GM12878 (cell line): ENCODE data around the gene PLCG1. TPM values are rescaled to one million over a fixed set of nuclear protein-coding genes. Genes with fewer than 3 reads are reported as not detected.

Experiments
- ATAC-seq: fragments of 200-7000 bp; cut with Tn5 transposase; 3 replicates; pipeline ENCODE4 v1.9.1; 2020; ENCODE audit warnings: mild to moderate bottlenecking, moderate library complexity
- BruUV-seq: library from RNA; stranded (reverse); fragments of 400-500 nt; replicated peaks from 2 replicates; lab custom pipeline; 2021; lab: Mats Ljungman, UMichigan
- CTCF ChIA-PET: fragments of 300-600 bp; sonication (Branson Sonifier 250); formaldehyde crosslinking; extraction: SDS; loops from one replicate; lab custom pipeline; 2021; ENCODE audit warnings: inconsistent platforms; lab: Yijun Ruan, JAX
- POLR2A ChIA-PET: fragments of 350-600 bp; formaldehyde crosslinking; extraction: SDS; loops from one replicate; lab custom pipeline; 2021; ENCODE audit warnings: inconsistent platforms; lab: Charles Lee
- RAD21 ChIA-PET: fragments of 300-600 bp; sonication (Branson Sonifier 250); formaldehyde crosslinking; loops from one replicate; lab custom pipeline; 2023; ENCODE audit warnings: antibody characterized with exemption; ENCODE audit not compliant: unreplicated experiment; lab: Charles Lee
- SMC1A ChIA-PET: fragments of 300-600 bp; sonication (Branson Sonifier 250); formaldehyde crosslinking; loops from one replicate; lab custom pipeline; 2023; ENCODE audit not compliant: unreplicated experiment, uncharacterized antibody; lab: Charles Lee
- DNase-seq: peaks from one replicate; pipeline ENCODE4 v3.0.0-alpha.2; 2011; ENCODE audit warnings: low read depth, low spot score
- FAIRE-seq: peaks from 3 replicates; lab custom pipeline; 2011; peaks lifted over from hg19 to GRCh38; lab: Jason Lieb, UNC
- H2AFZ ChIP-seq: 2 replicates; pipeline ENCODE4 v1.6.0; 2011; ENCODE audit warnings: low read depth, low read length, control low read depth; ENCODE audit not compliant: control insufficient read depth
- H3K27ac ChIP-seq: 2 replicates; pipeline ENCODE4 v1.5.1; 2011; ENCODE audit warnings: control low read depth; ENCODE audit not compliant: control insufficient read depth, insufficient read depth
- H3K27me3 ChIP-seq, 2 experiments: replicated peaks in 1 of 2; 2 replicates each; pipeline versions ENCODE4 v1.6.0 to v1.6.1; 2011; ENCODE audit warnings: low read length in 1 of 2; ENCODE audit not compliant: control insufficient read depth in 2 of 2, insufficient read depth in 2 of 2
- H3K36me3 ChIP-seq, 2 experiments: 2 replicates each; pipeline ENCODE4 v1.5.1; 2011; ENCODE audit warnings: low read length in 1 of 2; ENCODE audit not compliant: control insufficient read depth in 2 of 2, insufficient read depth in 2 of 2
- H3K4me1 ChIP-seq: 2 replicates; pipeline ENCODE4 v1.6.1; 2011; ENCODE audit warnings: mild to moderate bottlenecking, low read length, moderate library complexity, mixed read lengths; ENCODE audit not compliant: control insufficient read depth, insufficient read depth
- H3K4me2 ChIP-seq: 2 replicates; pipeline ENCODE4 v1.6.0; 2011; ENCODE audit warnings: control low read depth; ENCODE audit not compliant: control insufficient read depth, insufficient read depth
- H3K4me3 ChIP-seq: fragments of 200-600 bp; sonication (generic); 2 replicates; pipeline ENCODE4 v1.5.1; 2016
- H3K79me2 ChIP-seq: 2 replicates; pipeline ENCODE4 v1.6.0; 2011; ENCODE audit warnings: low read length; ENCODE audit not compliant: control insufficient read depth, insufficient read depth
- H3K9ac ChIP-seq: 2 replicates; pipeline ENCODE4 v1.8.0; 2011; ENCODE audit warnings: low read length, control low read depth, mixed read lengths; ENCODE audit not compliant: control insufficient read depth, insufficient read depth
- H3K9me3 ChIP-seq: replicated peaks from 3 replicates; pipeline ENCODE4 v1.5.1; 2011; ENCODE audit warnings: mild to moderate bottlenecking, low read length; ENCODE audit not compliant: control insufficient read depth, insufficient read depth
- H4K20me1 ChIP-seq: 2 replicates; pipeline ENCODE4 v1.6.0; 2011; ENCODE audit not compliant: control insufficient read depth, insufficient read depth
- ATF2 ChIP-seq: IDR thresholded peaks from 2 replicates; pipeline ENCODE4 v1.6.1; 2012; ENCODE audit warnings: low read length, inconsistent platforms
- BACH1 ChIP-seq: fragments of 450-650 bp; IDR thresholded peaks from 2 replicates; pipeline ENCODE4 v1.6.1; 2017; ENCODE audit warnings: mild to moderate bottlenecking, borderline replicate concordance
- BHLHE40 ChIP-seq, 2 experiments: fragments of 450-650 bp in 1 of 2; IDR thresholded peaks; 2 replicates each; pipeline ENCODE4 v1.6.1; 2011 to 2017; ENCODE audit warnings: low read depth in 2 of 2, borderline replicate concordance in 1 of 2, improper control_type of control experiment in 1 of 2, low read length in 1 of 2, mild to moderate bottlenecking in 1 of 2
- BRCA1 ChIP-seq: IDR thresholded peaks from 2 replicates; pipeline ENCODE4 v1.6.1; 2011; ENCODE audit warnings: low read depth, low read length, improper control_type of control experiment
- CHD2 ChIP-seq: IDR thresholded peaks from 2 replicates; pipeline ENCODE4 v1.6.1; 2011; ENCODE audit warnings: low read depth, low read length, improper control_type of control experiment, borderline replicate concordance
- EED ChIP-seq: sonication (generic); IDR thresholded peaks from 2 replicates; pipeline ENCODE4 v1.6.1; 2016; ENCODE audit warnings: antibody characterized with exemption, low read depth
- EZH2 ChIP-seq: IDR thresholded peaks from 2 replicates; pipeline ENCODE4 v1.6.1; 2012; ENCODE audit warnings: low read depth, mild to moderate bottlenecking, control low read depth, inconsistent platforms, low read length, borderline replicate concordance; ENCODE audit not compliant: control insufficient read depth
- FOXM1 ChIP-seq: IDR thresholded peaks from 2 replicates; pipeline ENCODE4 v1.6.1; 2012; ENCODE audit warnings: low read depth, mild to moderate bottlenecking, inconsistent platforms, low read length, moderate library complexity
- HDAC2 ChIP-seq: fragments of 200-600 bp; sonication (generic); IDR thresholded peaks from 2 replicates; pipeline ENCODE4 v1.6.1; 2017
- IKZF1 ChIP-seq: fragments of 450-650 bp; conservative IDR thresholded peaks from 2 replicates; pipeline ENCODE4 v1.6.1; 2017; ENCODE audit warnings: antibody characterized with exemption, mild to moderate bottlenecking
- LARP7 ChIP-seq: fragments of 450-650 bp; IDR thresholded peaks from 2 replicates; pipeline ENCODE4 v1.6.1; 2017; ENCODE audit warnings: mild to moderate bottlenecking
- MTA2 ChIP-seq: fragments of 450-650 bp; IDR thresholded peaks from 2 replicates; pipeline ENCODE4 v1.6.1; 2016; ENCODE audit warnings: low read depth, mild to moderate bottlenecking, moderate library complexity
- NFXL1 ChIP-seq: fragments of 450-650 bp; IDR thresholded peaks from 2 replicates; pipeline ENCODE4 v1.6.1; 2017; ENCODE audit warnings: antibody characterized with exemption, mild to moderate bottlenecking, borderline replicate concordance
- SREBF1 ChIP-seq: IDR thresholded peaks from 2 replicates; pipeline ENCODE4 v1.6.1; 2012; ENCODE audit warnings: mild to moderate bottlenecking, low read length
- TAF1 ChIP-seq: IDR thresholded peaks from 2 replicates; pipeline ENCODE4 v1.6.1; 2011; ENCODE audit warnings: mild to moderate bottlenecking, low read depth, low read length, borderline replicate concordance
- YY1 ChIP-seq: IDR thresholded peaks from 2 replicates; pipeline ENCODE4 v1.6.1; 2011; ENCODE audit warnings: low read depth, mild to moderate bottlenecking, low read length
- ZNF592 ChIP-seq: fragments of 450-650 bp; IDR thresholded peaks from 2 replicates; pipeline ENCODE4 v1.6.1; 2017; ENCODE audit warnings: mild to moderate bottlenecking, moderate library complexity
- WGBS: methylation state at CpG from one replicate; pipeline ENCODE4 v1.1.6; 2016; ENCODE audit warnings: low lambda C conversion rate; ENCODE audit not compliant: insufficient replicate concordance, insufficient coverage; ENCODE audit errors: missing lambda C conversion rate; 5-methylcytosine and 5-hydroxymethylcytosine counted together
- in situ Hi-C: fragments of 300-500 bp; cut with MboI; formaldehyde crosslinking; loops from 9 replicates; pipeline ENCODE4 v1.14.3; 2018; ENCODE audit warnings: mixed read lengths
- intact Hi-C: fragments of 100-400 bp; cut with micrococcal nuclease; formaldehyde crosslinking; loops from one replicate; pipeline ENCODE4 v1.14.2; 2022; ENCODE audit not compliant: unreplicated experiment
- polyA plus RNA-seq, 11 experiments: library from polyadenylated mRNA; depleted of rRNA in 4 of 11; unstranded in 6 of 11; stranded (reverse) in 5 of 11; fragments of >200 nt; fragmentation: Nextera tagmentation in 4 of 11; fragmentation: Illumina TruSeq in 1 of 11; extraction: Ambion mirVana in 4 of 11; extraction: Trizol in 1 of 11; gene quantifications; 1 replicate in 1 of 11; 2 replicates in 10 of 11; pipeline versions ENCODE4 v1.2.1 to v1.2.3, GENCODE V29; 2011 to 2016; ENCODE audit warnings: inconsistent platforms in 2 of 11, missing spikeins in 2 of 11, low read depth in 1 of 11
- total RNA-seq, 4 experiments: library from RNA; depleted of rRNA in 3 of 4; stranded (reverse); fragments of >200 nt in 3 of 4; fragmentation: Illumina TruSeq in 1 of 4; extraction: Trizol in 1 of 4; gene quantifications; 2 replicates each; pipeline versions ENCODE4 v1.2.1 to v1.2.3, GENCODE V29; 2013 to 2021

PLCG1 gene
- total and polyA plus RNA-seq, 10 of the 15 experiments (the other 5 are each of a cell fraction or from before 2014, with no cell fraction given) = 2.6 to 114 (median 45.3) TPM

GRCh38 chr20:41223112-41223511 is 85.8 kb downstream of the PLCG1 start (continued):
- TF ChIP-seq SREBF1 = no peak
- TF ChIP-seq ATF2 = no peak
- no peak for TF ChIP-seq NFXL1

- ChIA-PET RAD21 (interaction anchor here (0.9 to 2.3 kb wide), 7 partner anchors 9 to 261 kb away, joined by 3 to 8 read pairs (median 6); no protein-coding TSS in a partner anchor), SMC1A (interaction anchor here (0.5 to 2.4 kb wide), 16 partner anchors 7 to 237 kb away, joined by 3 to 10 read pairs (median 4); no protein-coding TSS in a partner anchor), POLR2A (interaction anchor here (1.3 kb wide), 1 partner anchor 9 kb away, joined by 4 read pairs; no protein-coding TSS in a partner anchor), CTCF (interaction anchor here (1.0 to 3.0 kb wide), 9 partner anchors 9 to 261 kb away, joined by 3 to 24 read pairs (median 3); partner anchors contain the start of gene LPIN3)
- H3K27ac ChIP-seq = no peak overlapping the region
- no peak overlapping the region for H3K4me2 ChIP-seq
- TF ChIP-seq LARP7 = no peak
- no peak for TF ChIP-seq MTA2
- no peak for TF ChIP-seq BACH1
- no peak for TF ChIP-seq EED
- no peak for TF ChIP-seq TAF1
- TF ChIP-seq HDAC2 = no peak
- no peak for TF ChIP-seq ZNF592
- no peak for TF ChIP-seq IKZF1
- no peak for TF ChIP-seq BRCA1
- no peak for TF ChIP-seq FOXM1
- no peak for TF ChIP-seq YY1
- no peak for TF ChIP-seq EZH2
- TF ChIP-seq BHLHE40 (IDR thresholded peaks at IDR 0.05; ENCODE audit: borderline replicate concordance in 1 of 2, low read depth in 2 of 2, low read length in 1 of 2) = no peak
- no peak for TF ChIP-seq CHD2
- FAIRE-seq (no peak), ATAC-seq (no peak), DNase-seq (no peak)
- H3K36me3 ChIP-seq = no peaks in the 10 kb centered on the region
- no peaks in the 10 kb centered on the region for H3K4me1 ChIP-seq
- intact Hi-C loops (no loop called here), in situ Hi-C loops (no loop called here)
- H3K4me3 ChIP-seq = no peak overlapping the region
- no peaks in the 10 kb centered on the region for H3K9me3 ChIP-seq
- no peaks in the 10 kb centered on the region for H3K79me2 ChIP-seq
- H3K9ac ChIP-seq = no peak overlapping the region
- H4K20me1 ChIP-seq = no peaks in the 10 kb centered on the region
- WGBS = 100% methylated on average over 1 of the region's 1 CpG
- no peak overlapping the region for H2AFZ ChIP-seq
- BruUV-seq = no TSS peak
- H3K27me3 ChIP-seq = no peaks in the 10 kb centered on the region
Observed at GRCh38 chr20:41224281-41224680, 86.9 kb downstream of the PLCG1 start.
